LNCAP (cell line): ENCODE measurements around the gene NPTX1.

Experiments used
- CTCF ChIP-seq: fragments of 450-650 bp; IDR thresholded peaks from 2 replicates; pipeline ENCODE4 v1.5.1; 2017; ENCODE audit warnings: mild to moderate bottlenecking

Gene NPTX1

GRCh38 chr17:80454557-80455335 lies 21.7 kb downstream of the NPTX1 start:
- no peak for TF ChIP-seq CTCF

GRCh38 chr17:80453998-80454556 lies 22.3 kb downstream of the NPTX1 start:
- no peak for TF ChIP-seq CTCF

GRCh38 chr17:80453126-80453997 lies 23.0 kb downstream of the NPTX1 start:
- no peak for TF ChIP-seq CTCF

- TF ChIP-seq CTCF, result no peak
These were observed 24.1 kb downstream of the NPTX1 start for GRCh38 chr17:80452173-80452915.

- TF ChIP-seq CTCF, result no peak
These were observed 25.2 kb downstream of the NPTX1 start for GRCh38 chr17:80451104-80451775.

GRCh38 chr17:80449930-80450576 lies 26.4 kb downstream of the NPTX1 start:
- TF ChIP-seq CTCF, result no peak
